ENCODE results near the gene RNF5. TPM values are rescaled to one million over a fixed set of nuclear protein-coding genes. Genes with fewer than 3 reads are reported as not detected.
"Not testable (repeated sequence)": the region's sequence is repeated elsewhere in the genome, so short reads cannot be mapped to it uniquely, and the experiment has no call there.

Gene RNF5
- total RNA-seq, 1 experiment from 2014 or later: 80.2 TPM

GRCh38 chr6:32189069-32189741 is 11.0 kb downstream of the RNF5 start:
- no peak for DNase-seq (ENCODE audit: low read depth)

DNA sequence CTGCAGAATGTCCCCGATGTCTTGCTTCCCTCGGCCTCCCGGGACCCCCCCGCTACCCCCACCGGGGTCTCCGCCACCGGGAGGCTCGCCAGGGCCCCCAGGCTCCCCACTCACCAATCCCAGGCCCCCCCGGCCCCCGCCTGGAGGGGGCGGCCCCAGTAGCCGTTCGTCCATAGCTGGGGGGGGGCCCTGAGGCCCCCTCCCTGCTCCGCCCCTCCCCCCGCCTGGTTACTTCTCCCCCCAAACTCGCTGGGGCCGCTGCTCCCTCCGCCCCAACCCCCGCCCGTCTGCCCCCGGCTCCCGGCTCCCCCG is 11.5 kb downstream of the RNF5 start:
- DNase-seq (ENCODE audit: low read depth): no peak

DNA sequence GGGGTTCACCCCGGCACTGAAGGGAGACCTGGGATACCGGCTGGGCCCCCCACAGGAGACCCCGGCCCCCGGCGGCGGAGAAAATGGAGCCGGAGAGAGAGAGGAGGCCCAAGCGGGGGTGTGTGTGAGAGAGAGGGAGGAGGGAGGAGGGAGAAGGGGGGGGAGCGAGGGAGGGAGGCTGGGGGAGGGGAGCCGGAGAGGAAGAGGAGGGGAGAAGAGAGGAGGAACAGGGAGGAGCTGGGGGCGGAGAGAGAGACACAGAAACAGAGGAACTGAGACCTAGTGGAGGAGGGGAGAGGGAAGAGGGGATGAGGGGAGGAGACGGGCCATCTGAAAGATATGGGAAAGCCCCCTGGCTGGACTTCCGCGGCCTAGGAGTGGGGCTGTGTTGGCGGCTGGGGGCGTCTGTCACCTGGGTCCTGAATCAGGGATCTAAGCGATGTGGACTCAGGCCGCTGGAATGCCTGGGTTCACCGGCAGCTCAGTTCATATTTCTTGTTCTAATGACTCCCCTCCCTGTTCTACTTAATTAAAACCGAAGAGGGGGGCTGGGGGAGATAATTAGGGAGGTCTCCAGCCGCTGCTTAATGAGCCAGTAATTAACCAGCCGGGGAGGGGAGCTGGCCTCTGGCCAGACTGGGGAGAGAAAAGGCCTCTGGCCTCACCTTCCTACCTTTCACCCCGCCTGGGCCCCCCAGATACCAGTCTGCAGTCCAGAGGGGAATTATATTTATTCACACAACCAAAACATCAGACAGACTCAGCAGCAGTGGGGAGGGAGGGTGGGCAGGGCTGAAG is 12.0 kb downstream of the RNF5 start, which contains the start of gene PBX2:
TSS of gene PBX2 (minus strand) at position 149 of the 798 bp plus-strand sequence. CDS start 287 bp downstream, outside the sequence.
- DNase-seq (ENCODE audit: low read depth): peak; percentile 95

- no peak for DNase-seq (ENCODE audit: low read depth)
Observed at GRCh38 chr6:32190911-32191677, 12.9 kb downstream of the RNF5 start.

DNA sequence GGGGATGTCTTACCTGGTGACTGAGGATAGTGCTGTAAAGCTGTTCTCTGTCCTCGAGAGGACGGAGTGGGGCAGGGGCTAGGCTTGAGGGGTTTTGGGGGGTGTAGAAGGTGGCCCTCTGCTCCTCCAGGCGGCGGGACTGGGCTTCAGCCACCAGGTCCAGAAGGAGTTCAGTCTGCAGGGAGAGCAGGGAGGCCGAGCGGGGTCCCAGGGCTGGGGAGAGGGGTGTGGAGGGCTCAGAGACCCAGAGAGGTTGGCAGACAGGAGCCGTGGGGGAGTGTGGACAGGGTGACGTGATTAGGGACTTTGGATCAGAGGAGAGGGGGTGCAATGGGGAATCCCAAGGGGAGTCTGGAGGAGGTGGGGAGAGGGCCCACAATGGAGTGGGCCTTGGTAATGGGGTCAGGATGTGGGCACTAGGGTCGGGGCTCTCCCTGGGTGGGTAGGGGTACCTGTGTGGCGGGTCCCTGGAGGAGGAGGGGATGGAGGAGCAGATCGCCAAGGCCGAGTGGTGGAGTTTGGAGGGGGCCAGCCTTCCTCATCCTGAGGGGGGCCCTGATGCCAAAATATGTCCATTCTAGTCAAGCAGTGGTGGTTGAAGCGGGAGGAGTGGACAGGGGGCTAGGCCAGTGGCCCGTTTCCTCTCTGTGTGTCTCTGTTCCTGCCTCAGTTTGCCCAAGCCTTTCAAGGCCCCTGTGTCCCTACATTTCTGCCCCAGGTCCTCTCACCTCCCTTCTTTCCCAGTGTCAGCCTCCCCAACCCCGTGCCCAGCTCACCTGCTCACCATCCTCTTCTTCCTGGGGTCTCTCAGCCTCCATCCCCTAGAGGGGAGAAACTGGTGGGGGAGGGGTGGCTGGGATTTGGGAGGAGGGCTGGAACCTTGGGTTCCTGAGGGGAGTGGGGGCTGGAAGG is 13.7 kb downstream of the RNF5 start:
- no peak for DNase-seq (ENCODE audit: low read depth)

DNA sequence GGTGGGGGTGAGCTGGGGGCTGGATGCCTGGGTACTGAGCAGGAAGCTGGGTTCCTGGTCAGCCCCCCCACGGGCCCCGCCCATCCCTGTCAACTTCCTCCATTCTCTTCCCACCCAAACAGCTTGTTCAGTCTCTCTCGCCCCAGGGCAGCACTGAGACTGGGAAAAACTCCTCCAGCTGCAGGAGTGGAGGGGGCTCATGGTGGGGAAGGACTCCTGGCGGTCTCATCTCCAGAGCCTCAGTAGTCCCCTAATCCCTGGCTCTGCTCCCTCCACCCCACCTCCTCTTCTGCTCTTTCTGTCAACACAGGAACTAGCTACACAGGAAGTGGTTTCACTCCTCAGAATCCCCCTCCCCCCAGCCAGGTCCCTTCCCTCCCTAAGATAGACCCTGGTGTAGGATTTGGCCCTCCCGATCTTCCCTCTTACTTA is 14.4 kb downstream of the RNF5 start, which contains the start of gene GPSM3:
TSS of gene GPSM3 (minus strand) at position 36 of the 432 bp plus-strand sequence. CDS start 130 bp downstream, outside the sequence.
- peak; percentile 60 for DNase-seq (ENCODE audit: low read depth)

DNA sequence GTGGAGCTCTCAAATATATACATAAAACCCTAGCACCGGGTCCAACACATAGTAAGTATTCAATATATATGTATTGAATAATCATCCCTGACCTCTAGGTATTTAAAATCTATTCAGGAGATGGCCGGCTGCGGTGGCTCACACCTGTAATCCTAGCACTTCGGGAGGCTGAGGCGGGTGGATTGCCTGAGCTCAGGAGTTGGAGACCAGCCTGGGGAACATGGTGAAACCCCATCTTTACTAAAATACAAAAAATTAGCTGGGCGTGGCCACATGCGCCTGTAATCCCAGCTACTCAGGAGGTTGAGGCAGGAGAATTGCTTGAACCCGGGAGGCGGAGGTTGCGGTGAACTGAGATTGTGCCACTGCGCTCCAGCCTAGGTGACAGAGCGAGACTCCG is 14.9 kb downstream of the RNF5 start:
- DNase-seq (ENCODE audit: low read depth): not testable (repeated sequence)

DNA sequence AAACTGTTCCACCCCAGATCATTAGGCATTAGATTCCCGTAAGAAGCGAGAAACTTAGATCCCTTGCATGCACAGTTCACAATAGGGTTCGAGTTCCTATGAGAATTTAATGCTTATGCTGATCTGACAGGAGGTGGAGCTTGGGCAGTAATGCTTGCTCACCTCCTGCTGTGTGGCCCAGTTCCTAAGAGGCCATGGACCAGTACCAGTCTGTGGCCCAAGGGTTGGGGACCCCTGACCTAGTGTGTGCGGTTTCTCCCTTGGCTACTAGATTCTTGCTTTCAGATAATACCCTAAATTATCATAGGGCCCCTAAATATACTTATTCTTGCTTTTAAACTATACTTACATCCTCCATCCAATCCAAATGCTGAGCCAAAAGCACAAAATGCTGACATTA is 16.2 kb downstream of the RNF5 start:
- no peak for DNase-seq (ENCODE audit: low read depth)

DNA sequence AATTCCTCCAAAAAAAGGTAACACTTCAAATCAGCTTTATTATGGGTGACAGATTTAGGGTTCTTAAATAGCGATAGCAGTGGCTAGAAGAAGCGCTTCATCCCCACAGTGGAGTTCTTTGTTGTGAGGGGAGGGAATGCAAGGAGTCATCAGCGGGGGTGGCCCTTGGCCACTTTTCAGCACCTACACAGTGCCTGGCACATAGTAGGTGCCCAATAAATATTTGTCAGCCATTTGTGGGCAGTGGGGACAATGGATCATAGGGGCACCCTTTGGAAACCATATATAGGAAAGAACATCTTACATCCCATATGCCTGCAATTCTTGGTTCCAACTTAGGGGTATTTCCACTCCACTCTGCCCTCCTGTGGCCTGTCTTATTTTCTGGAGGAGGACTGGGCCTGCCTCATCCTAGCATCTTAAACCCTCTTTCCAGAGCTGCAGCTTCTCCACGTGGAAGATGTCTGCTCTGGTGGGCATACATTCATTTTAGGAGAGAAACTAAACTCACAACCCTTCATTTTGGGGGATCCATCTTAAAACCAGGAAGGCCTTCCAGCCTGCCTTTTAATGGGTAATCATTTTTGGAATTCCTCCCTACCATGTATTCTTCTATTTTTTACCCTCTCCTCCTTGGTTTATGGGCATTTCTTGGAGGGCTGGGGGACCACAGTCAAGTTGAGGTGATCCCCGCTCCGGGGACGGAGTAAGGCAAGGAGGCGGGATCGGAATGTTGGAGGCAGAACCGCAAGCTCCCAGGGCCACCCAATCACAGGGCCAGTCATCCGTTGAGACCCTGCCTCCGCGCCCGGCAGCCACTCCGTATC is 16.8 kb downstream of the RNF5 start:
- DNase-seq (ENCODE audit: low read depth): peak; percentile 50

- DNase-seq (ENCODE audit: low read depth): peak; percentile 100
Observed at GRCh38 chr6:32195652-32195901, 17.4 kb downstream of the RNF5 start.

GRCh38 chr6:32195902-32196681 is 17.9 kb downstream of the RNF5 start:
- peak; percentile 96 for DNase-seq (ENCODE audit: low read depth)

DNA sequence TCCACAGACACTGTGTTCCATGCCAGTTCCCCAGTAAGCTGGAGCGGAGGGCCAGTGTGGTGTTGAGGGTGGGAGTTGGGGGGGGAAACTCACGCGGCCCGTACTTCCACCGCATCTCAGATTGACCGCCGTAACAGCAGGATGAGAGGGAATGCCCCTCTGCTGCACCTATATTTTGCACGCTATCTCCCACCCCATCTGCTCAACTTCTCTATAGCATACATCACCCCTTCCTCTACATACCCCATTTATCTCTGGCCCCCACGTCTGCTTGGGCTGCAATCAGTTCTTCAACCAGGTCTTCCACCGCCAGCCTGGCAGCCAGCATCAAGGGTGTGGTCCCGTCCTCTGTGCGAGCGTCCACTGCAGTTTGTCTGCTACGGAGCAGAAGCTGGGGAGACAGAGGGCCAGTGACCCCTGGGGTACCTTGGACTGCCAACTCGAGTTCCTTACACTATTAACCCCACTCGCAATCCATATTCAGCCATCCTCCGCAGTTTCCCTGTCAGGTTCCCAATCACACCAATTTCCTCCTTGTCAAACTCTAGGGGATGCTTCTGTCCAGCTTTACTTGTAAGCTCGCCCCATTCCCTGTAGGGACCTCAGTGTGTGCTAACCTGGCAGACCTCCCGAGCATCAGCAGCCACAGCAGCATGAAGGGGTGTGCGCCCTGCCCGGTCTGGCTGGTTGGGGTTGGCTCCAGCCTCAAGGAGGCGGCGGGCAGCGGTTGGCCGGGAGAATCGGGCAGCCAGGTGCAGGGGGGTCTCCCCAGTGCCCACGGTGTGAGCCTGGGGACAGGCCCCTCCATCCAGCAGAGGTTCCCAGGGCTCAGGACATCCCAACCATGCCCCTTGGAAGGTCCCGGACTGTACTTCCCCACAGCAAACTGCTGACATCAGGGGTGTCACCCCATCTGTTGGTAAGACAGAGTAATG is 18.7 kb downstream of the RNF5 start:
- DNase-seq (ENCODE audit: low read depth): no peak

GRCh38 chr6:32198345-32198696 is 20.1 kb downstream of the RNF5 start:
- DNase-seq (ENCODE audit: low read depth): no peak

- no peak for DNase-seq (ENCODE audit: low read depth)
Observed at GRCh38 chr6:32198866-32199265, 20.7 kb downstream of the RNF5 start.

DNA sequence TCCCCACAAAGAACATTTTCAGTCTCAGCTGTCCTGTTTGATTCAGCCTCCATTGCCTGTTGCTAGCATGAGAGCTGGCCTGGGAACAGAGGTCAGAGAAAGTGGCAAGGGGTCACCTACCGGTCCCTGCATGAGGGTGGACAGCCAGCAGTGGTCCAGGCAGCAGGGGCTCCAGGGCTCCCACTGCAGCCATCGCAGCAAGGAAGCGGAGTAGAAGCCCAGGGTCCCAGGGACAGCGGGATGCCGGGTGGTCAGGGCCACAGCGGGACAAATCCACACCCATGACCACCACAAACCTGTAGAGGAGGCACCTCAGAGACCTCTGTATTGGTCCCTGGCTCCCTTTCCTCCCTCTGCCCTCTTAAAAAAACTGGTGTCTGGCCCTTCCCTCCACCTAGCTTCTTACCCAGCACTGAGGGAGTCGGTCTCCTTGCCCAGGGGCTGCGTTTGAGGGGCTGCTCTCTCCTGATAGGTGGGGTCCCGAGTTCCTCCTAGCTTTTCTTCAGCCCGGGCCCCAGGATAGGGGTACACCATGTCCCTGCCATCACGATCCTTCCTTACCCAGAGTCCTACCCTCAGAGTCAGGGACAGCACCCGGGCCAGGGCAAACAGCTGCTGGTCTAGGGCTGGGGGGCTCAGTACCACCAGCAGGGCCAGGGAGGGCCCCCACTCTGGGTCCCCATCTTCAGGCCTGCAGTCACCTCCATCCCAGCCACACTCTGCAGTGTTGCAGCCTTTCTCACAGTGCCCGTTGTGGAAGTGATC is 22.7 kb downstream of the RNF5 start:
- DNase-seq (ENCODE audit: low read depth): no peak

DNA sequence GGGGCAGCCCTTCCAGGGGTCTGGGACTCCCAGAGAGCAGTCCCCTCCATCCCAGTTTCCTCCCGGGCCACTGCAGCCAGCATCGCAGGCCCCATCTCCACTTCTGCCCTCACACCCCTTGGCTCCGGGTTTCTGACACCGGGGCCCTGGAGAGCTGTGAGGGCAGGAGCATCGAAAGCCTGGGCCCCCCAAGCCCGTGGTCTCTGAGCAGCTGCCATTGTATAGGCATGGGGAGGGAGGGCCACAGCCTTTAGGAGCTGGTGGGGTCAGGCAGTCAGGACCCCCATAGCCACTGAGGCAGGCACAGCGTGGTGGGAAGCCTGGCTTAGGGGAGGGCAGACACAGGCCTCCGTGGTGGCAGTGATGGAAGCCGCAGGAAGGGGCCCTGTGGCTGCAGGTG is 24.0 kb downstream of the RNF5 start:
- DNase-seq (ENCODE audit: low read depth): no peak

DNA sequence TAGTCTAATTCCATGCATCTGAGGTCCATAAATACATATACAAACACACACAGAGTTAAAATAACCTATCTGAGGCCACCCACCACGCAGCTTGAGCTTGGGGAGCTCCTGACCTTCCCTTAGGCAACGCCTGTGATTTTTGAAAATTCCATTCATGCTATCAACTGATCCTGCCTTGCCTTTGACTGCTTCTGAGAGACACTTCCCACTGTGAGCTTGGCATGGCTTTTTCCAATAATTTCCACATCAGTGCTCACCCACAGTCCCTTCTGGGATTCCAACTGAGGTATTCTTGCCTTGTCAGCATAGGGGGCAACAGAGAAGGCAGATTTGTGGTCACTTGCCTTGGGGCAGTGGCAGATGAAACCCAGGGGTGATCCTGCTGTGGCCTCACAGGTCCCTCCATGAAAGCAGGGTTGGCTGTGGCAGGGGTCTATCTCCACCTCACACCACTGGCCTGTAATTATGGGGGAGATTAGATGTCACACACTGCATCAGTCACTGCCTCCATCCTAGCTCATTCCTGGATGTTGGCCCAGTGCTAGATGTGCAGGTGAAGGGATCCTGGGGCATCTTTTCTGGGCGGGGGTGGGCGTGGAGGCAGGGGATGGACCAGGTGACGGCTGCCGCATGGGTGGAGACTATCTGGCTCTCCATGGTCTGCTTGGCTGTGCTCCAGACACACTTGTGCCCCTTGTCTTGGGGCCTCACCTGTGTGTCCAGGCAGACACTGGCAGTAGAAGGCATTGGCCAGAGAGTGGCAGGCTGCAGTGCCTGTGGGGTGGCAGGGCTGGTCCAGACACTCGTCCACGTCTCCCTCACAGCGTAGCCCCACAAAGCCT is 25.4 kb downstream of the RNF5 start:
- DNase-seq (ENCODE audit: low read depth): no peak

Data from Daoy (cell line).